HepG2 (cell line): ENCODE measurements around the gene SH3D19. TPM values are rescaled to one million over a fixed set of nuclear protein-coding genes. Genes with fewer than 3 reads are reported as not detected.
A peak's percentile ranks its signal among the peaks of the same experiment; 100 is the strongest.

Experiments
- ATF4 ChIP-seq, 2 experiments: fragments of 450-650 bp in 1 of 2; sonication (generic) in 1 of 2; formaldehyde crosslinking; IDR thresholded peaks; 2 replicates each; pipeline versions ENCODE4 v1.5.0 to v1.8.0; 2020 to 2022; ENCODE audit warnings: mild to moderate bottlenecking in 1 of 2, missing genetic modification reagents in 1 of 2
- BRF2 ChIP-seq: sonication (generic); formaldehyde crosslinking; IDR thresholded peaks from 2 replicates; pipeline ENCODE4 v1.8.1; 2022; ENCODE audit warnings: mild to moderate bottlenecking, missing genetic modification reagents
- CCAR2 ChIP-seq: fragments of 200-400 bp; formaldehyde crosslinking; optimal IDR thresholded peaks from 2 replicates; pipeline ENCODE3; 2018; ENCODE audit warnings: low read depth, mild to moderate bottlenecking, low read length, moderate library complexity
- GTF2F1 ChIP-seq: fragments of 150-350 bp; IDR thresholded peaks from 2 replicates; pipeline ENCODE4 v1.6.1; 2014; ENCODE audit warnings: low read length
- KLF9 ChIP-seq: IDR thresholded peaks from 2 replicates; pipeline ENCODE4 v1.6.1; 2016; ENCODE audit warnings: low read depth
- SIX1 ChIP-seq: sonication (generic); formaldehyde crosslinking; IDR thresholded peaks from 2 replicates; pipeline ENCODE4 v1.4.0; 2020; ENCODE audit warnings: missing genetic modification reagents, borderline replicate concordance
- SNAPC2 ChIP-seq: sonication (generic); formaldehyde crosslinking; IDR thresholded peaks from 2 replicates; pipeline ENCODE4 v1.8.1; 2022; ENCODE audit warnings: mild to moderate bottlenecking, missing genetic modification reagents
- SOX13 ChIP-seq, 3 experiments: fragments of 450-650 bp in 1 of 3; sonication (generic) in 1 of 3; formaldehyde crosslinking in 1 of 3; IDR thresholded peaks in 2 of 3; conservative IDR thresholded peaks in 1 of 3; 2 replicates each; pipeline versions ENCODE4 v1.5.0 to v1.6.1; 2016 to 2020; ENCODE audit warnings: antibody characterized with exemption in 1 of 3, mild to moderate bottlenecking in 1 of 3, missing compliant biosample characterization in 1 of 3, missing genetic modification reagents in 1 of 3, moderate library complexity in 1 of 3
- TEF ChIP-seq: sonication (generic); formaldehyde crosslinking; IDR thresholded peaks from 2 replicates; pipeline ENCODE4 v1.5.0; 2020; ENCODE audit warnings: missing genetic modification reagents
- WIZ ChIP-seq: sonication (generic); formaldehyde crosslinking; IDR thresholded peaks from 2 replicates; pipeline ENCODE4 v1.5.1; 2020; ENCODE audit warnings: mild to moderate bottlenecking, missing genetic modification reagents
- ZNF124 ChIP-seq: sonication (generic); formaldehyde crosslinking; IDR thresholded peaks from 2 replicates; pipeline ENCODE4 v1.4.0; 2020; ENCODE audit warnings: missing genetic modification reagents
- ZNF17 ChIP-seq: sonication (generic); formaldehyde crosslinking; IDR thresholded peaks from 2 replicates; pipeline ENCODE4 v1.5.0; 2020; ENCODE audit warnings: mild to moderate bottlenecking, missing genetic modification reagents
- ZNF292 ChIP-seq: sonication (generic); formaldehyde crosslinking; IDR thresholded peaks from 2 replicates; pipeline ENCODE4 v1.8.1; 2022; ENCODE audit warnings: mild to moderate bottlenecking, low read depth, missing genetic modification reagents, borderline replicate concordance
- ZNF414 ChIP-seq: sonication (generic); formaldehyde crosslinking; IDR thresholded peaks from 2 replicates; pipeline ENCODE4 v1.5.0; 2020; ENCODE audit warnings: missing genetic modification reagents
- ZNF484 ChIP-seq: sonication (generic); formaldehyde crosslinking; IDR thresholded peaks from 2 replicates; pipeline ENCODE4 v1.5.1; 2020; ENCODE audit warnings: mild to moderate bottlenecking, low read depth, missing genetic modification reagents, borderline replicate concordance
- ZNF549 ChIP-seq: sonication (generic); formaldehyde crosslinking; IDR thresholded peaks from 2 replicates; pipeline ENCODE4 v1.5.0; 2020; ENCODE audit warnings: missing genetic modification reagents
- ZNF557 ChIP-seq: sonication (generic); formaldehyde crosslinking; IDR thresholded peaks from 2 replicates; pipeline ENCODE4 v1.4.0; 2020; ENCODE audit warnings: missing genetic modification reagents
- ZNF558 ChIP-seq: sonication (generic); formaldehyde crosslinking; IDR thresholded peaks from 2 replicates; pipeline ENCODE4 v1.9.0; 2022; ENCODE audit warnings: mild to moderate bottlenecking, missing genetic modification reagents, borderline replicate concordance
- ZNF609 ChIP-seq: sonication (generic); formaldehyde crosslinking; IDR thresholded peaks from 2 replicates; pipeline ENCODE4 v1.4.0; 2020; ENCODE audit warnings: mild to moderate bottlenecking, missing genetic modification reagents, borderline replicate concordance
- polyA plus RNA-seq, 8 experiments: library from polyadenylated mRNA; depleted of rRNA in 3 of 8; stranded (reverse) in 7 of 8; unstranded in 1 of 8; fragments of >200 nt; fragmentation: Illumina TruSeq in 4 of 8; extraction: Trizol in 4 of 8; gene quantifications; 2 replicates each; pipeline versions ENCODE4 v1.2.1 to v1.2.3, GENCODE V29; 2011 to 2016; ENCODE audit warnings: low read depth in 4 of 8, missing spikeins in 1 of 8, mixed read lengths in 1 of 8; ENCODE audit not compliant: insufficient read depth in 1 of 8
- total RNA-seq, 5 experiments: library from RNA; depleted of rRNA; stranded (reverse); fragments of >200 nt; fragmentation: Illumina TruSeq; extraction: Trizol; gene quantifications; 2 replicates each; pipeline ENCODE4 v1.2.3, GENCODE V29; 2016; ENCODE audit warnings: low read depth in 1 of 5

The SH3D19 gene
- total and polyA plus RNA-seq, 2 of the 13 experiments (the other 11 are each of a cell fraction or from before 2014, with no cell fraction given) = 31.2 to 38.0 TPM

GRCh38 chr4:151099229-151099975, 226.0 kb downstream of the SH3D19 start, which contains the start of gene RPS3A (continued):
- TF ChIP-seq ZNF558 (CRISPR knock-in tag) (peak; percentile 95), SNAPC2 (CRISPR knock-in tag) (peak; percentile 95; the same call in 1 of the 2 replicates), ATF4 (CRISPR knock-in tag; IDR thresholded peaks at IDR 0.05) (peak in 1 of 2 experiments; percentile 79; a peak in 2 of 4 replicates), WIZ (CRISPR knock-in tag) (no peak; the same call in 1 of the 2 replicates), SOX13 (IDR thresholded peaks at IDR 0.05) (0 out of 2 replicates have a peak, but pooled peaks have one; percentile 14), SOX13 (CRISPR knock-in tag; conservative IDR thresholded peaks at IDR 0.05 in 1 of 2, IDR thresholded peaks at IDR 0.05 in 1 of 2) (peak in 1 of 2 experiments; percentile 68; a peak in 2 of 4 replicates), GTF2F1 (peak; percentile 85), ZNF557 (CRISPR knock-in tag) (peak; percentile 93; the same call in 1 of the 2 replicates), ZNF549 (CRISPR knock-in tag) (0 out of 2 replicates have a peak, but pooled peaks have one; percentile 50), TEF (CRISPR knock-in tag) (peak; percentile 85; the same call in 1 of the 2 replicates), ZNF17 (CRISPR knock-in tag) (no peak), KLF9 (peak; percentile 72; the same call in 1 of the 2 replicates), ZNF484 (peak; percentile 24; the same call in 1 of the 2 replicates), CCAR2 (peak; percentile 81), ZNF609 (peak; percentile 77; the same call in 1 of the 2 replicates), ZNF414 (peak; percentile 89), BRF2 (CRISPR knock-in tag) (peak; percentile 97), ZNF124 (CRISPR knock-in tag) (peak; percentile 91), ZNF292 (CRISPR knock-in tag) (0 out of 2 replicates have a peak, but pooled peaks have one; percentile 37), SIX1 (CRISPR knock-in tag) (peak; percentile 47; the same call in 1 of the 2 replicates)
